T1000 (cell line): ENCODE results near the gene PLA2G1B.
A peak's percentile ranks its signal among the peaks of the same experiment; 100 is the strongest.
"Not testable (repeated sequence)": the region's sequence is repeated elsewhere in the genome, so short reads cannot be mapped to it uniquely, and the experiment has no call there.

Experiments used
- DNase-seq: peaks from one replicate; lab custom pipeline; 2025; ENCODE audit warnings: mixed read lengths; lab: John Stamatoyannopoulos, UW

PLA2G1B gene

GRCh38 chr12:120358412-120359100 is 31.0 kb upstream of the PLA2G1B start:
- DNase-seq, result no peak

- no peak for DNase-seq
These were observed 29.5 kb upstream of the PLA2G1B start for GRCh38 chr12:120357104-120357503.

- peak; percentile 84 for DNase-seq
These were observed 29.0 kb upstream of the PLA2G1B start for GRCh38 chr12:120356567-120357030.

- DNase-seq, result no peak
These were observed 26.2 kb upstream of the PLA2G1B start for GRCh38 chr12:120353556-120354317.

- DNase-seq, result no peak
These were observed 25.6 kb upstream of the PLA2G1B start for GRCh38 chr12:120353136-120353535.

- DNase-seq, result no peak
These were observed 24.5 kb upstream of the PLA2G1B start for GRCh38 chr12:120352117-120352516.

- no peak for DNase-seq
These were observed 23.2 kb upstream of the PLA2G1B start for GRCh38 chr12:120350576-120351350.

- no peak for DNase-seq
These were observed 20.2 kb upstream of the PLA2G1B start for GRCh38 chr12:120347766-120348165.

GRCh38 chr12:120346681-120347080 is 19.1 kb upstream of the PLA2G1B start:
- no peak for DNase-seq

- no peak for DNase-seq
These were observed 18.5 kb upstream of the PLA2G1B start for GRCh38 chr12:120346031-120346430.

- DNase-seq, result no peak
These were observed 16.1 kb upstream of the PLA2G1B start for GRCh38 chr12:120343692-120344091.

GRCh38 chr12:120343039-120343537 is 15.5 kb upstream of the PLA2G1B start:
- no peak for DNase-seq

- no peak for DNase-seq
These were observed 14.8 kb upstream of the PLA2G1B start for GRCh38 chr12:120342175-120343038.

GRCh38 chr12:120339256-120339655 is 11.7 kb upstream of the PLA2G1B start:
- DNase-seq, result no peak

GRCh38 chr12:120337730-120338129 is 10.2 kb upstream of the PLA2G1B start:
- no peak for DNase-seq

- DNase-seq, result not testable (repeated sequence)
These were observed 8.8 kb upstream of the PLA2G1B start for GRCh38 chr12:120336392-120336791.

GRCh38 chr12:120335447-120335846 is 7.9 kb upstream of the PLA2G1B start:
- not testable (repeated sequence) for DNase-seq

GRCh38 chr12:120332523-120332922 is 4.9 kb upstream of the PLA2G1B start:
- no peak for DNase-seq

GRCh38 chr12:120332041-120332440 is 4.5 kb upstream of the PLA2G1B start:
- no peak for DNase-seq

- DNase-seq, result no peak
These were observed 3.8 kb upstream of the PLA2G1B start for GRCh38 chr12:120331390-120331789.

- no peak for DNase-seq
These were observed 649 bp upstream of the PLA2G1B start for GRCh38 chr12:120328228-120328627.
